GM21529 (cell line): ENCODE measurements around the gene CDCP1.
A peak's percentile ranks its signal among the peaks of the same experiment; 100 is the strongest.

Experiments
- ATAC-seq: cut with Tn5 transposase; IDR thresholded peaks from one replicate; pipeline ENCODE4 v1.9.1; 2021; ENCODE audit not compliant: unreplicated experiment

The CDCP1 gene

GRCh38 chr3:45139372-45140140 is 6.6 kb downstream of the CDCP1 start:
- no peak for ATAC-seq

- no peak for ATAC-seq
Measured at GRCh38 chr3:45137656-45138181, 8.5 kb downstream of the CDCP1 start.

- ATAC-seq = no peak
Measured at GRCh38 chr3:45135959-45136358, 10.2 kb downstream of the CDCP1 start.

- ATAC-seq = no peak
Measured at GRCh38 chr3:45134758-45135521, 11.2 kb downstream of the CDCP1 start.

- ATAC-seq = no peak
Measured at GRCh38 chr3:45132568-45133211, 13.5 kb downstream of the CDCP1 start.

GRCh38 chr3:45131201-45131600 is 15.0 kb downstream of the CDCP1 start:
- no peak for ATAC-seq

GRCh38 chr3:45130476-45130875 is 15.7 kb downstream of the CDCP1 start:
- ATAC-seq = no peak

GRCh38 chr3:45128950-45129349 is 17.2 kb downstream of the CDCP1 start:
- ATAC-seq = no peak

- ATAC-seq = no peak
Measured at GRCh38 chr3:45127130-45127822, 18.9 kb downstream of the CDCP1 start.

GRCh38 chr3:45126730-45127129 is 19.4 kb downstream of the CDCP1 start:
- ATAC-seq = no peak

GRCh38 chr3:45125550-45126026 is 20.6 kb downstream of the CDCP1 start:
- ATAC-seq = no peak

GRCh38 chr3:45124956-45125355 is 21.2 kb downstream of the CDCP1 start:
- ATAC-seq = no peak

GRCh38 chr3:45124352-45124751 is 21.8 kb downstream of the CDCP1 start:
- ATAC-seq = no peak

- no peak for ATAC-seq
Measured at GRCh38 chr3:45123581-45124269, 22.5 kb downstream of the CDCP1 start.

- ATAC-seq = peak; percentile 70
Measured at GRCh38 chr3:45123030-45123429, 23.1 kb downstream of the CDCP1 start.

GRCh38 chr3:45120359-45121158 is 25.6 kb downstream of the CDCP1 start:
- no peak for ATAC-seq

- no peak for ATAC-seq
Measured at GRCh38 chr3:45119824-45120358, 26.3 kb downstream of the CDCP1 start.

- no peak for ATAC-seq
Measured at GRCh38 chr3:45119376-45119775, 26.8 kb downstream of the CDCP1 start.

GRCh38 chr3:45118615-45119071 is 27.5 kb downstream of the CDCP1 start:
- no peak for ATAC-seq
